ENCODE data around the gene DNMT1. TPM values are rescaled to one million over a fixed set of nuclear protein-coding genes. Genes with fewer than 3 reads are reported as not detected.
"Not testable (repeated sequence)": the region's sequence is repeated elsewhere in the genome, so short reads cannot be mapped to it uniquely, and the experiment has no call there.

DNMT1 gene
- total RNA-seq, 1 donor from 2014 or later = 398 TPM

DNA sequence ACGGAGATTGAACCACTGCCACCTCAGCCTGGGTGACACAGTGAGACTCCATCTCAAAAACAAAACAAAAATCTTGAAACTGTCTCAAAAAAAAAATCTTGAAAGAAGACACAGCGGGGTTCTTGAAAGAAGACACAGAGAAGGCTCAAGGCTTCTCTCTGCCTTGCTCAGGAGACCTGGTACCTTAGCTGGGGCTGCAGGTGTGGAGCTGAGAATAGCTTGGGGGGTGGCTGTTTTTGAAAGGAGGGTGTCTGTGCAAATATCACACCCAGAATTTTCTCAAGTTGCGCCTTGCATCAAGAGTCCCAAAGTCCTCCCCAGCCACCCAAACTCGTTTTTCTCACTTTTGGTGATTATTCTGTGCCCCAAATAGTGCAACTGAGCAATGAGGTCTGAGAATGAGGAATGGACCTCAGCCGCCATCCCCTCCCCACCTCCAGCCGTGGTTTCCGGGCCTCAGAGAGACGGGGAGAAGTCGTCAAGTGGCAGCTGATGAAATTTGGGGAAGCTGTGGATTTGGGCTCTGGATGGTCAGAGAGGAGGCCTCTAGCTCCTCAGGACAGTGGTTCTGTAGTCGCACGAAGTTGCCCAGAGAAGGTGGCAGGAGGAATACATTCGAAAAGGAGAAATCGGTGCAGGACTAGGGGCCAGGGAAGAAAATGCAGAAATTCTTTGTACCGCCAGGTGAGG is 27.6 kb upstream of the DNMT1 start:
- intact Hi-C loops (cut with micrococcal nuclease) = no loop called here

GRCh38 chr19:10220695-10221094 is 25.9 kb upstream of the DNMT1 start:
- intact Hi-C loops (cut with micrococcal nuclease) = no loop called here

GRCh38 chr19:10219678-10220077 is 24.9 kb upstream of the DNMT1 start:
- intact Hi-C loops (cut with micrococcal nuclease) = no loop called here

- intact Hi-C loops (cut with micrococcal nuclease) = no loop called here
Measured at GRCh38 chr19:10217085-10217484, 22.3 kb upstream of the DNMT1 start.

GRCh38 chr19:10214784-10215183 is 20.0 kb upstream of the DNMT1 start:
- intact Hi-C loops (cut with micrococcal nuclease) = no loop called here

GRCh38 chr19:10211691-10212090 is 16.9 kb upstream of the DNMT1 start:
- intact Hi-C loops (cut with micrococcal nuclease) = no loop called here

DNA sequence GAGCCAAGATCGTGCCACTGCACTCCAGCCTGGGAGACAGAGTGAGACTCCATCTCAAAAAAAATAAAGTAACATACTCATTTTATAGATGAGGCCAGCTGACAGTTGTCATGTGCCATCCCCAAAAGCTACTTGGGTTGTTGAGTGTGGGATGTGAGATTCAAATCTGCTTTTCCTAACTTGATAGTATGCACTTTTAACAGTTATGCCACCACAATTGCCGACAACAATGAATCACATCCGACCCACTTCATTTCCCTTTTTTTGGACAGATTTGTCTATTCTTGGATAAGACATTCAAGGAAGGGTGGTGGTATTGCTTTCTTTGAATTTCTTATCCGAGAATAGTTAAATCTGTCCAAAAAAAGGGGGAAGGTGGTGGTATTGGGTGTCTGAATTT is 16.3 kb upstream of the DNMT1 start:
- intact Hi-C loops (cut with micrococcal nuclease) = no loop called here

GRCh38 chr19:10209315-10209714 is 14.6 kb upstream of the DNMT1 start:
- intact Hi-C loops (cut with micrococcal nuclease) = no loop called here

- intact Hi-C loops (cut with micrococcal nuclease) = no loop called here
Measured at GRCh38 chr19:10207026-10207425, 12.3 kb upstream of the DNMT1 start.

GRCh38 chr19:10206226-10206885 is 11.6 kb upstream of the DNMT1 start:
- intact Hi-C loops (cut with micrococcal nuclease) = no loop called here

- intact Hi-C loops (cut with micrococcal nuclease) = no loop called here
Measured at GRCh38 chr19:10205636-10206035, 10.9 kb upstream of the DNMT1 start.

DNA sequence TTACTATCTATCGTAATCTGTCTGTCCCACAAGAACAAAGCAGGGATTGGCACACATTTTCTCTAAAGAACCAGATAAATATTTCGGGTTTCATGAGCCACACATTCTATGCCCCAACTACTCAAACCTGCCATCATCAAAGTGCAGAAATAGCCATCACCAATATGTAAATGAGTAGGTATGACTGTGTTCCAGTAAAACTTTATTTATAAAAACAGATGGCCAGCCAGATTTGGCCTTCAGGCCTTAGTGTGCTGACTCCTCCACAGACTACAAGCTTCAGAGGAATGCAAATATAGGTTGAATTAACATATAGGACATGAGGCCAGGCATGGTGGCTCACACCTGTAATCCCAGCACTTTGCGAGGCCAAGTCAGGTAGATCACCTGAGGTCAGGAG is 8.9 kb upstream of the DNMT1 start:
- intact Hi-C loops (cut with micrococcal nuclease) = no loop called here

DNA sequence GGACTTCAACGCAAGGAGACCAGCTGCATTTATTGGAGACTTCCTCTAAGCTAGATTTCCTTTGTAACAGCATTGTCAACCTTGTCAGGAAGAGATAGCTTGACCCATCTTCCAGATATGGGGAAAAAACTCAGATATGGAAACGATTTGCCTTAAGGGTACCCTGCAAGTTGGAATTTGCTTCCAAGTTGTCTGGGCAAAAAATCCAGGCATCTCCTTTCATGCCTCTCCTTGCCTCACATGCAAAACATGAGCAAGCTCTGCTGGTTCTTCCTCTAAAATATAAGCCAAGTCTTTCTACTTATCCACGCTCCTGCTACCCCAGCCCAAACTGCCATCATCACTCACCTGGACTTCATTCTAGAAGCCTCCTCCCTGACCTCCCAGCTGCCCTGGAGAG is 6.4 kb upstream of the DNMT1 start:
- intact Hi-C loops (cut with micrococcal nuclease) = no loop called here

DNA sequence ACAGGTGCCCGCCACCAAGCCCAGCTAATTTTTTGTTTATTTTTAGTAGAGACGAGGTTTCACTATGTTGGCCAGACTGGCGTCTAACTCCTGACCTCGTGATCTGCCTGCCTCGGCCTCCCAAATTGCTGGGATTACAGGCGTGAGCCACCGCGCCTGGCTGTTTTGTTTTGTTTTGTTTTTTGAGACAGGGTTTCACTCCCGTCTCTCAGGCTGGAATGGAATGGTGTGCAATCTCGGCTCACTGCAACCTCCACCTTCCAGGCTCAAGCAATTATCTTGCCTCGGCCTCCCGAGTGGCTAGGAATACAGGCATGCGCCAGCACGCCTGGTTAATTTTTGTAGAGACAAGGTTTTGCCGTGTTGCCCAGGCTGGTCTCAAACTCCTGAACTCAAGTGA is 5.3 kb upstream of the DNMT1 start:
- intact Hi-C loops (cut with micrococcal nuclease) = not testable (repeated sequence)

DNA sequence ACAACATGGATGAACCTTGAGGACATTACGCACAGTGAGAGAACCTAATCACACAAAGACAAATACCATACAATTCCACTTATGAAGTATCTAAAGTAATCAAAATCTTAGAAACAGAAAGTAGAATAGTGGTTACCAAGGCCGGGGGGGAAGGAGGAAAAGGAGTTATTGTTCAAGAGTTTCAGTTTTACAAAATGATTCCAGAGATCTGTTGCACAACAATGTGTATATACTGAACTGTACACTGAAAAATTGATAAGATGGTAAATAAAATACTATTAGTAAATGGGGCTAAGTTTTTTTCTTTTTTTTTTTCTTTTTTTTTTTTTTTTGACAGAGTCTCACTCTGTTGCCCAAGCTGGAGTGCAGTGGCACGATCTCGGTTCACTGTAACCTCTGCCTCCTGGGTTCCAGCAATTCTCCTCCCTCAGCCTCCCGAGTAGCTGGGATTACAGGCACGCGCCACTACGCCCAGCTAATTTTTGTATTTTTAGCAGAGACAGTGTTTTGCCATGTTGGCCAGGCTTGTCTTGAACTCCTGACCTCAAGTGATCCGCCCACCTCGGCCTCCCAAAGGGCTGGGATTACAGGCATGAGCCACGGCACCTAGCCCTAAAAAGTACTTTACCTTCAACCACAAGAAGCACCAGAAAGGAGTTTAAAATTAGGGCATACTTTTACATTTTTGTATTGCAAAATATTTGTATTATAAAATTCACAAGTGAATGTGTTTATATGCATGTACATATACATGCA is 4.3 kb upstream of the DNMT1 start:
- intact Hi-C loops (cut with micrococcal nuclease) = not testable (repeated sequence)

DNA sequence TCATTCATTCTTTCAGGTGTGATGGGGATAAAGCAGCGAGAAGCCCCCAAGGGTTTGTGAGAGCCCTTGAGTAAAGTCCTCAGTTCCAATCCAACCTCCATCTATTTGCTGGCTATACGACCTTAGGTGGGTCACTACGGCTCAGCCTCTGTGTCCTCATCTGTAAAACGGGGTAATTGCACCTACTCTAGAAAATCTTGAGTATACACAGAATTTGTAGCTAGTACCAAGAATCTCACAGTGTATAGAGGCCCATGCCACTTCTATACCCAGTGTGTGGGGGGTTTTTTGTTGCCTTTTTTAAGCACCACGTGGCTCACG is 406 bp upstream of the DNMT1 start:
- intact Hi-C loops (cut with micrococcal nuclease) = loop anchor here (2.0 kb wide), 2 partner anchors 36 to 56 kb away; partner anchors contain the start of gene S1PR2

DNA sequence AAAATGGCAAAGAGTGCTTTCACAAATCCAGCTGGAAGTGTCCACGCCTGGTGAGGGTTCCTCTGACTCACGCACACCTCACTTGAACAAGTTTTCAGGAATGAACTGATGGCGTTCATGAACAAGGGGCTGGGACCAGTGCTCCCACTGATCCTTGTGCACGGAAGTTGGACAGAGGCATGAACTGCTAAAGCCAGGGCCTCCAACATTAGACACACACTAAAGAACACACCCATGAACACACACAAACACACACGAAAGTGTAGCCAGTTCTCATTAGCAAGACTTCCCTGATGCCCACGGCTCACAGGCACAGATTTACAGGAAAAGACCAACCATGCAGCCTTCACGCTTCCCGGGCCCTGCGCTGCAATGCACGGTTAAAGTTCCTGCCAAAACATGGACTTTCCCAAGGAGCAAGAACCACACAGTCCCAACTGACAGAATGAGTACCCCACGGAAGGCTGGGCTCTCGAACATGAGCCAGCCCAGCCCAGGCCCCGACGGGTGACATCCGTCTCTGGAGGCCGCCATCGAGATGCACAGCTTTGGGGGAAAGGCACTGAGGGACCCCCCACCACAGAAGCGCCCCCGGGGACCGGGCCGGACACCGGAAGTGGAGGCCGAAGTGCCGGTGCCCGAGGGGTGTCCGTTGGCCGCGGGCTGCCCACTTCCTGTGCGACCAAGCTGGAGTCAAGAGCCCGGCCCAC is 808 bp downstream of the DNMT1 start:
- intact Hi-C loops (cut with micrococcal nuclease) = loop anchor here (1.0 to 2.0 kb wide), 3 partner anchors 37 to 209 kb away; partner anchors contain the start of genes CDC37 and S1PR2

DNA sequence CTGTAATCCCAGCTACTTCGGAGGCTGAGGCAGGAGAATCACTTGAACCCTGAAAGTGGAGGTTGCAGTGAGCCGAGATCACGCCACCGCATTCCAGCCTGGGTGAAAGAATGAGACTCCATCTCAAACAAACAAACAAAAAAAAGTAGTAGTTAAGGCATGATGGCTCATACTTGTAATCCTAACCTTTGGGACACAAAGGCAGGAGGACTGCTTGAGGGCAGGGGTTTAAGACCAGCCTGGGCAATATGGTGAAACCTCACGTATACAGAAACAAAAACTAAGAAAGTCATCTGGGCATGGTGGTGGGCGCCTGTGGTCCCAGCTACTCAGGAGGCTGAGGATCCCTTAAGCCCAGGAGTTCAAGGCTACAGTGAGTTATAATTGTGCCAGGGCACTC is 1.8 kb downstream of the DNMT1 start:
- intact Hi-C loops (cut with micrococcal nuclease) = no loop called here

DNA sequence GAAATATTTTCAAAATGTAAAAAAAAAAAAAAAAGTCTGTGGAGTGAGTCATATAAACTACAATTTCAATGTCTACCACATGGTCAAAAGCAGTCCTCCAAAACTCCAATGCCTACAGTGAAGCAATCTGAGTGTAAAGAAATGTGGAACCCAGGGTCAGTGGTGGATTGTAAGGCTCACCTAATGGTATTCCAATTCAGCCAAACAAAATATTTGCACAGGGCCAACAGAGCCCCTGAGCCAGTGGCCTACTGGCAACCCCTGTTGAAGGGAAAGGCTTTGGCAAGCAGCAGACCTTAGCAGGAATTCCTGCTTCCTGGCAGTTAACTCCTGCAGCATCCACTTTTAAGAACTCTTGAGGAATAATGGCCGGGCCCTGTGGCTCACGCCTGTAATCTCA is 3.4 kb downstream of the DNMT1 start:
- intact Hi-C loops (cut with micrococcal nuclease) = no loop called here

GRCh38 chr19:10190026-10190425 is 4.7 kb downstream of the DNMT1 start:
- intact Hi-C loops (cut with micrococcal nuclease) = no loop called here

DNA sequence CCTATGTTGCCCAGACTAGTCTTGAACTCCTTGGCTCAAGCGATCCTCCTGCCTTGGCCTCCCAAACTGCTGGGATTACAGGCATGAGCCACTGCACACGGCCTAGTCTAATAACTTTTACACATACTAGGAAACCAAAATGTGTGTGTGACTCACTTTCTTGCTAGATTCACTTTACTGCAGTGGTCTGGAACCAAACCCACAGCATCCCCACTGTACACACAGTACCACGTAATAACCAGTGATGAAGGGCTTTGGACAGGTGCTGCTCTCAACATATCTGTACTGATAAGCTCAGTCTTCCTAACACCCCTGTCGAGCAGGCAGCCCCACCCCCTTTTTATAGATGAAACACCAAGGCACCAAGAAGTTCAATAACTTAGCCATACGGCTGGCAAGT is 5.1 kb downstream of the DNMT1 start:
- intact Hi-C loops (cut with micrococcal nuclease) = no loop called here

DNA sequence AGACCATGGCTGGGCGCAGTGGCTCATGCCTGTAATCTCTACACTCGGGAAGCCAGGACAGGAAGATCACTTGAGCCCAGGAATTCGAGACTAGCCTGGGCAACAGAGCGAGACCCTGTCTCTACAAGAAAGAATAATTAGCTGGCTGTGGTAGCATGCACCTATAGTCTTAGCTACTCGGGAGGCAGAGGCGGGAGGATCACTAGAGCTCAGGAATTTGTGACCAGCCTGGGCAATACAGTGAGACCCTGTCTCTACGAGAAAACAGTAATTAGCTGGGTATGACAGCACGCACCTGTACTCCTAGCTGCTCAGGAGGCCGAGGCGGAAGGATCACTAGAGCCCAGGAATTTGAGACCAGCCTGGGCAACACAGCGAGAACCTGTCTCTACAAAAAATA is 7.4 kb downstream of the DNMT1 start:
- intact Hi-C loops (cut with micrococcal nuclease) = no loop called here

Measured in T-helper 2 cell treated with Interferon-gamma antibody and Interleukin-4, amounts not matched to agents 100 ng/mL and 5 ng/mL, for 36 hours (primary cell).